Astrocyte of the spinal cord (primary cell): ENCODE measurements around the gene RIN2.
"Not testable (repeated sequence)": the region's sequence is repeated elsewhere in the genome, so short reads cannot be mapped to it uniquely, and the experiment has no call there.

ENCODE experiments used
- DNase-seq: peaks from one replicate; pipeline ENCODE4 v3.0.0; 2011; ENCODE audit warnings: low read depth, low spot score
- H3K4me3 ChIP-seq: 2 replicates; pipeline ENCODE4 v1.5.1; 2011; ENCODE audit warnings: low read depth, mild to moderate bottlenecking, low read length, moderate library complexity
- CTCF ChIP-seq: IDR thresholded peaks from 2 replicates; pipeline ENCODE4 v1.5.1; 2012; ENCODE audit warnings: low read depth, mild to moderate bottlenecking, low read length, inconsistent platforms
- in situ Hi-C: cut with HindIII; loops from 2 replicates; pipeline ENCODE4 v1.10.0; 2017; ENCODE audit warnings: low sequenced_read_pairs

Gene RIN2

GRCh38 chr20:19750907-19751636 is 7.0 kb upstream of the RIN2 start:
- TF ChIP-seq CTCF: no peak
- H3K4me3 ChIP-seq: no peak overlapping the region
- DNase-seq: no peak
- in situ Hi-C loops: no loop called here

- DNase-seq, H3K4me3 ChIP-seq, in situ Hi-C loops: not testable (repeated sequence)
These were observed 3.9 kb upstream of the RIN2 start for GRCh38 chr20:19754201-19754600.

- peak; percentile 12 for DNase-seq
- no peak for TF ChIP-seq CTCF
- peak overlapping the region; percentile 86 for H3K4me3 ChIP-seq
- in situ Hi-C loops: no loop called here
These were observed 1.1 kb upstream of the RIN2 start for GRCh38 chr20:19756761-19757486.

- in situ Hi-C loops: no loop called here
- peak; percentile 93 for DNase-seq
- TF ChIP-seq CTCF: no peak
- H3K4me3 ChIP-seq: peak overlapping the region; percentile 86
These were observed 448 bp upstream of the RIN2 start for GRCh38 chr20:19757487-19758132.

GRCh38 chr20:19758501-19759331 is 658 bp downstream of the RIN2 start:
- H3K4me3 ChIP-seq: peak overlapping the region; percentile 86
- DNase-seq: peak; percentile 61
- in situ Hi-C loops: no loop called here
- TF ChIP-seq CTCF: no peak

GRCh38 chr20:19760371-19760721 is 2.3 kb downstream of the RIN2 start:
- TF ChIP-seq CTCF: no peak
- no peak overlapping the region for H3K4me3 ChIP-seq
- DNase-seq: no peak
- in situ Hi-C loops: no loop called here
